ENCODE results near the gene HOXD1.

Gene HOXD1

DNA sequence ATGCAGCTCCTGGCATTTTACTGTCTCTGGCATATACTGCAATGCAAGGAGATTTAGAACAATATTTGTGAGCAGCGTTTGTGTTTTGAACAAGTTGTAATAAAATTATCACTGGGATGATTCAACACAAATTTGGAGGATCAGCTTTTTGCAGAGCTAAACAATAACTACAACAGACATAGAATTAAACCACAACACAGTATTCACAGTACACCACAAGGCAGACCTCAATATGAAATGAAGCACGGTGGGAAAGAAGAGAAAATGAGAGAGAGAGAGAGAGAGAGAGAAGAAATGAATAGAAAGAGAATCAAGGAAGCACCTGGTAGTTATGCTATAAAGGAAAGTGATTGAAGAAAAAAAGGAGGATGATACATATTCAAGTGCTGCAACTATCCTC is 39.4 kb downstream of the HOXD1 start:
- no peak for ATAC-seq (replicated peaks)
- H3K27me3 Mint-ChIP-seq = peaks cover 71 to 90% of the 10 kb centered on the region in 2 donors
- H3K27ac Mint-ChIP-seq = no peak overlapping the region

DNA sequence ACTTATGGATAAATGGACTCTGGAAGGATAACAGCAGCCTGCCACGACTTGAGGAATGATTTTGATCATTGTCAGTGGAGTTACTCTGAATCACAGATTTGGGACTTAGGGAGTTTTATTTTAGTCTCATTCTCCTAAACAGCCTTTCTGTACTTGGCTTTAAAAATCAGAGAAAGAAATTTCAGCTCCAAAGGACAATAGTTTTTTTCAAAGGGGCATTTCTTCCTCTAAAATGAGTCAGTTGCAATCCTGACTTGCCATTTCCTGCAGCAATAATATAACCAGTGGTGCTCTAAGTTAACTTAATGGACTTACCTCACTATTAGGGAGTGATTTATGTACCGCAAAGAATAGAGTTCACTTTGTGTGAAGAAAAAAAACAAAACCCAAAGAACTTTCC is 45.7 kb downstream of the HOXD1 start:
- no peak for ATAC-seq (replicated peaks)
- Mint-ChIP-seq H3K27ac (no peak overlapping the region), H3K4me3 (no peak overlapping the region), H3K36me3 (ENCODE audit: insufficient read depth) (no peaks in the 10 kb centered on the region), H3K9me3 (peaks cover 0 to 6% of the 10 kb centered on the region in 2 donors), H3K4me1 (ENCODE audit: low read depth in 2 of 2) (no peaks in the 10 kb centered on the region), H3K27me3 (peaks cover 47 to 50% of the 10 kb centered on the region in 2 donors)
- DNase-seq = no peak

More for the DNA sequence above, 39.4 kb downstream of the HOXD1 start:
- H3K9me3 Mint-ChIP-seq = peaks cover 0 to 6% of the 10 kb centered on the region in 2 donors
- no peak overlapping the region for H3K4me3 Mint-ChIP-seq
- H3K36me3 Mint-ChIP-seq (ENCODE audit: insufficient read depth) = no peaks in the 10 kb centered on the region
- no peak for DNase-seq
- no peaks in the 10 kb centered on the region for H3K4me1 Mint-ChIP-seq (ENCODE audit: low read depth in 2 of 2)

DNA sequence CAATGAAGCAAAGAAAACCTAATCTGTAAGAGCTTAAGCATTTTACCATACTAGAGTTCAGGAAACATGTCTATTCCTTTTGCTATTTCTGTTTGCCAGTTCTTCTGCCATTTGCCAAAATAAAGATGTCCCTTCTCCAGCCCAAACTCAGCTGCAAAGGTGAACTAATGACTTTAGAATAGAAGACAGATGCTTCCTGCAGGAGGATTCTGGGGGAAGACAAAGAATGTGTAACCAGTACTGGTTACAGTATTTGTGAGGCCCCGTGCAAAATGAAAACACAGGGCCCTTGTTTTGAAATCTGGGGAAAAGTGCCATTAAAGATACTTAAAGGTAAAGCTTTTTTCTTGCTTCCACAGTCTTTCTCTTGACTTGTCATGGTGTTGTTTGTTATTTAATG is 46.5 kb downstream of the HOXD1 start:
- H3K4me3 Mint-ChIP-seq = no peak overlapping the region
- no peaks in the 10 kb centered on the region for H3K36me3 Mint-ChIP-seq (ENCODE audit: insufficient read depth)
- H3K9me3 Mint-ChIP-seq = peaks cover 0 to 6% of the 10 kb centered on the region in 2 donors
- no peak overlapping the region for H3K27ac Mint-ChIP-seq
- ATAC-seq (replicated peaks) (no peak), DNase-seq (no peak)
- no peaks in the 10 kb centered on the region for H3K4me1 Mint-ChIP-seq (ENCODE audit: low read depth in 2 of 2)
- peaks cover 47 to 50% of the 10 kb centered on the region in 2 donors for H3K27me3 Mint-ChIP-seq

DNA sequence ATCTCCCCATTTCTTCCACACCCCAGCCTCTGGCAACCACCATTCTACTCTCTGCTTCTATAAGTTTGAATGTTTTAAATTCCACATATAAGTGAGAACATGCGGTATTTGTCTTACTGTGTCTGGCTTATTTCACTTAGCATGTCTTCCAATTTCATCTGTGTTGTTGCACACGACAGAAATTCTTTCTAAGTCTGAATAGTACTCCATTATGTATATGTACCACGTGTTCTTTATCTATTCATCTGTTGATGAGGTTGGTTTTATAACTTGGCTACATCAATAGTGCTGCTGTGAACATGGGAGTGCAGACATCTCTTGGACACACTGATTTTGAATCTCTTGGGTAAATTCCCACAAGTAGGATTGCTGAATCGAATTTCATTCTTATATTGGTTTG is 49.0 kb downstream of the HOXD1 start:
- H3K4me3 Mint-ChIP-seq = no peak overlapping the region
- ATAC-seq (replicated peaks) (no peak), DNase-seq (no peak)
- H3K4me1 Mint-ChIP-seq (ENCODE audit: low read depth in 2 of 2) = no peaks in the 10 kb centered on the region
- peaks cover 36 to 42% of the 10 kb centered on the region in 2 donors for H3K27me3 Mint-ChIP-seq
- H3K9me3 Mint-ChIP-seq = no peaks in the 10 kb centered on the region
- H3K36me3 Mint-ChIP-seq (ENCODE audit: insufficient read depth) = no peaks in the 10 kb centered on the region
- no peak overlapping the region for H3K27ac Mint-ChIP-seq

DNA sequence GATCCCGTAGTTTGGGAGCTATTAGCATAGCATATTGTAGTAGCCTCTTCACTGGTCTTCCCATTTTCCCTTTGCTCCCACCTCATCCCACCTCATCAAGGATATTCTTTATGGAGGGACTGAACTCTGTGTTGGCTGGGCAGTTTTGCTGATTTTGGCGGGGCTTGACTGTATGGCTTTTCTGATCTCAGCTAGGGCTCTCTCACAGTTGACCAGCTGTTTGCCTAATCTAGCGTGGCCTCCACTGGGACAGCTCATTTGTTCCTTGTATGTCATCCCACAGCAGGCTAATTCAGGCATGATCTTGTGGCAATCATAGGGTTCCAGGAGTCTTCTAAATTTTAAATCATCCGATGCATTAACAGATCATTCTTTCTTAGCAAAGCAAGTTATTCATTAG is 50.6 kb downstream of the HOXD1 start:
- no peaks in the 10 kb centered on the region for H3K36me3 Mint-ChIP-seq (ENCODE audit: insufficient read depth)
- no peak for ATAC-seq (replicated peaks)
- no peak overlapping the region for H3K27ac Mint-ChIP-seq
- no peaks in the 10 kb centered on the region for H3K9me3 Mint-ChIP-seq
- peaks cover 37 to 40% of the 10 kb centered on the region in 2 donors for H3K27me3 Mint-ChIP-seq
- DNase-seq = no peak
- H3K4me3 Mint-ChIP-seq = no peak overlapping the region
- H3K4me1 Mint-ChIP-seq (ENCODE audit: low read depth in 2 of 2) = no peaks in the 10 kb centered on the region

DNA sequence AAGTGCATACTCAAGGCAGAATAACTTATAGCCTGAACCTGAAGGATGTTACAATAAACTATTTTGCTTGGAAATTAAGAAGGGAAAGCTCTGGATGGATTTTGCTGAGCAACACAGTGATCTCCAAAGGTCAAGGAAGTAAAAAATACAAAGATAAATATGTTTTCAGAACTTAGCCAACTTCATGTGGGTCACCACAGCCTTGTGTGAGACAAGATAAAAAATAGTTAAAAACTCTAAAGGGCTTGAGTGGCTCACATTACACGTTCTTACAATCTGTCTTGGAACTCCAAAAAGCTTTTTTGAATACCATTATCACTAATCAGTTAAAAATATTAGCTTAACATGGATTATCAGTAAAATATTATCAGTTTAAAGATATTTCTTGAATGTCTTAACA is 51.8 kb downstream of the HOXD1 start:
- ATAC-seq (replicated peaks) = no peak
- DNase-seq = no peak
- no peak overlapping the region for H3K27ac Mint-ChIP-seq
- no peaks in the 10 kb centered on the region for H3K36me3 Mint-ChIP-seq (ENCODE audit: insufficient read depth)
- no peaks in the 10 kb centered on the region for H3K4me1 Mint-ChIP-seq (ENCODE audit: low read depth in 2 of 2)
- peaks cover 36 to 40% of the 10 kb centered on the region in 2 donors for H3K27me3 Mint-ChIP-seq
- no peak overlapping the region for H3K4me3 Mint-ChIP-seq
- no peaks in the 10 kb centered on the region for H3K9me3 Mint-ChIP-seq
